Panc1 (cell line): ENCODE measurements around the gene ATG16L2. TPM values are rescaled to one million over a fixed set of nuclear protein-coding genes. Genes with fewer than 3 reads are reported as not detected.

ENCODE experiments used
- ATAC-seq: fragments of 200-7000 bp; cut with Tn5 transposase; 2 replicates; pipeline ENCODE4 v1.9.1; 2020; ENCODE audit warnings: mild to moderate bottlenecking, moderate library complexity
- BruUV-seq: library from RNA; stranded (reverse); fragments of 400-500 nt; replicated peaks from 2 replicates; lab custom pipeline; 2021; lab: Mats Ljungman, UMichigan
- CTCF ChIA-PET: fragments of 300-600 bp; sonication (Branson Sonifier 250); formaldehyde crosslinking; loops from one replicate; lab custom pipeline; 2022; ENCODE audit warnings: antibody characterized with exemption; lab: Charles Lee
- POLR2A ChIA-PET: fragments of 300-600 bp; sonication (Branson Sonifier 250); formaldehyde crosslinking; loops from one replicate; lab custom pipeline; 2022; ENCODE audit warnings: antibody characterized with exemption; lab: Charles Lee
- DNase-seq: peaks from one replicate; pipeline ENCODE4 v3.0.0-alpha.2; 2010; ENCODE audit warnings: low read depth, low spot score
- H3K27ac ChIP-seq: 2 replicates; pipeline ENCODE4 v1.5.1; 2011; ENCODE audit warnings: mild to moderate bottlenecking, low read length, inconsistent platforms
- H3K27me3 ChIP-seq: fragments of 200-500 bp; sonication (Bioruptor generic); 2 replicates; pipeline ENCODE4 v1.6.0; 2014; ENCODE audit warnings: low read length, inconsistent platforms; ENCODE audit not compliant: control insufficient read depth, insufficient read depth
- H3K36me3 ChIP-seq: fragments of 200-500 bp; sonication (Bioruptor generic); 2 replicates; pipeline ENCODE4 v1.5.1; 2014; ENCODE audit warnings: inconsistent platforms, mild to moderate bottlenecking, low read length, moderate library complexity; ENCODE audit not compliant: control insufficient read depth, insufficient read depth
- H3K4me1 ChIP-seq: 2 replicates; pipeline ENCODE4 v1.5.1; 2011; ENCODE audit warnings: inconsistent platforms, mild to moderate bottlenecking, low read length, moderate library complexity; ENCODE audit not compliant: control insufficient read depth, insufficient read depth
- H3K4me3 ChIP-seq, 2 experiments: 2 replicates each; pipeline ENCODE4 v1.5.1; 2011 to 2012; ENCODE audit warnings: low read depth in 2 of 2, low read length in 2 of 2, mild to moderate bottlenecking in 2 of 2, inconsistent platforms in 1 of 2, moderate library complexity in 1 of 2
- H3K9me3 ChIP-seq: fragments of 200-500 bp; sonication (Bioruptor generic); 2 replicates; pipeline ENCODE4 v1.5.1; 2014; ENCODE audit warnings: low read depth, mild to moderate bottlenecking, inconsistent platforms, low read length, moderate library complexity; ENCODE audit not compliant: control insufficient read depth, insufficient read depth
- CTCF ChIP-seq: fragments of 450-650 bp; IDR thresholded peaks from 2 replicates; pipeline ENCODE4 v1.5.1; 2017; ENCODE audit warnings: mild to moderate bottlenecking
- POLR2AphosphoS5 ChIP-seq: IDR thresholded peaks from 2 replicates; pipeline ENCODE4 v1.6.1; 2012; ENCODE audit warnings: mild to moderate bottlenecking, low read depth, low read length, moderate library complexity
- REST ChIP-seq, 2 experiments: IDR thresholded peaks; 2 replicates each; pipeline ENCODE4 v1.6.1; 2011 to 2012; ENCODE audit warnings: low read depth in 2 of 2, control low read depth in 1 of 2, low read length in 1 of 2, mild to moderate bottlenecking in 1 of 2, moderate library complexity in 1 of 2; ENCODE audit not compliant: insufficient read depth in 1 of 2
- SIN3A ChIP-seq: IDR thresholded peaks from 2 replicates; pipeline ENCODE4 v1.6.1; 2012; ENCODE audit warnings: low read depth, mild to moderate bottlenecking, low read length, moderate library complexity, borderline replicate concordance; ENCODE audit not compliant: insufficient read depth
- TCF7L2 ChIP-seq: IDR thresholded peaks from 2 replicates; pipeline ENCODE4 v1.6.1; 2011; ENCODE audit warnings: mild to moderate bottlenecking, low read depth, low read length, inconsistent platforms
- in situ Hi-C: cut with HindIII; loops from 2 replicates; pipeline ENCODE4 v1.10.0; 2016; ENCODE audit warnings: low sequenced_read_pairs, low pct_unique_long_range_greater_than_20kb
- intact Hi-C: fragments of 100-400 bp; cut with micrococcal nuclease; formaldehyde crosslinking; loops from one replicate; pipeline ENCODE4 v1.10.0; 2022; ENCODE audit not compliant: unreplicated experiment
- total RNA-seq: library from RNA; stranded (reverse); gene quantifications from one replicate; pipeline ENCODE4 v1.2.1, GENCODE V29; 2021; ENCODE audit not compliant: unreplicated experiment

Gene ATG16L2
- total RNA-seq, 1 experiment from 2014 or later = 14.6 TPM

- Histone ChIP-seq H3K4me3 (no peak overlapping the region), H3K9me3 (no peaks in the 10 kb centered on the region), H3K27ac (no peak overlapping the region), H3K36me3 (no peaks in the 10 kb centered on the region), H3K27me3 (no peaks in the 10 kb centered on the region), H3K4me1 (no peaks in the 10 kb centered on the region)
- intact Hi-C loops = no loop called here
- ChIA-PET CTCF (interaction anchor here (0.7 kb wide), 1 partner anchor 382 kb away, joined by 4 read pairs; no protein-coding TSS in a partner anchor), POLR2A (no interaction called here)
- BruUV-seq = no TSS peak
- in situ Hi-C loops = no loop called here
- ATAC-seq (no peak), DNase-seq (no peak)
- TF ChIP-seq POLR2AphosphoS5 (no peak), REST (IDR thresholded peaks at IDR 0.05; ENCODE audit: insufficient read depth in 1 of 2, low read depth in 2 of 2, low read length in 1 of 2) (no peak), CTCF (no peak), SIN3A (no peak), TCF7L2 (no peak)
Observed at GRCh38 chr11:72838691-72839305, 24.6 kb downstream of the ATG16L2 start.

- POLR2A ChIA-PET = no interaction called here
- intact Hi-C loops (no loop called here), in situ Hi-C loops (no loop called here)
- Histone ChIP-seq H3K4me1 (no peaks in the 10 kb centered on the region), H3K4me3 (no peak overlapping the region), H3K27me3 (no peaks in the 10 kb centered on the region), H3K27ac (no peak overlapping the region), H3K36me3 (no peaks in the 10 kb centered on the region), H3K9me3 (no peaks in the 10 kb centered on the region)
- no TSS peak for BruUV-seq
- no peak for TF ChIP-seq TCF7L2
- no peak for TF ChIP-seq REST (IDR thresholded peaks at IDR 0.05; ENCODE audit: insufficient read depth in 1 of 2, low read depth in 2 of 2, low read length in 1 of 2)
- no peak for TF ChIP-seq CTCF
- no peak for TF ChIP-seq POLR2AphosphoS5
- no peak for TF ChIP-seq SIN3A
- no peak for DNase-seq
- CTCF ChIA-PET = no interaction called here
- ATAC-seq = no peak
Observed at GRCh38 chr11:72840780-72841179, 26.6 kb downstream of the ATG16L2 start.
